Trophoblast cell (in vitro differentiated cells and primary cell): ENCODE data around the gene ZBTB24.

ENCODE experiments used
- DNase-seq, 2 donors: peaks; one replicate each; pipeline ENCODE4 v3.0.0-alpha.2; 2016
- H2AFZ ChIP-seq: 2 replicates; pipeline ENCODE4 v1.6.1; 2013; ENCODE audit warnings: low read length, moderate library complexity, mild to moderate bottlenecking; ENCODE audit not compliant: insufficient read depth, poor library complexity
- H2AK5ac ChIP-seq: 2 replicates; pipeline ENCODE4 v1.6.1; 2013; ENCODE audit warnings: mild to moderate bottlenecking, low read length
- H2BK120ac ChIP-seq: 2 replicates; pipeline ENCODE4 v1.6.1; 2013; ENCODE audit warnings: low read length, mild to moderate bottlenecking, moderate library complexity; ENCODE audit not compliant: insufficient read depth, poor library complexity
- H2BK12ac ChIP-seq: 2 replicates; pipeline ENCODE4 v1.6.1; 2013; ENCODE audit warnings: mild to moderate bottlenecking, low read length, moderate library complexity
- H2BK5ac ChIP-seq: 2 replicates; pipeline ENCODE4 v1.6.1; 2013; ENCODE audit warnings: low read length, low read depth, moderate library complexity, mild to moderate bottlenecking; ENCODE audit not compliant: poor library complexity
- H3K14ac ChIP-seq: 2 replicates; pipeline ENCODE4 v1.6.1; 2013; ENCODE audit warnings: mild to moderate bottlenecking, low read length
- H3K18ac ChIP-seq: 2 replicates; pipeline ENCODE4 v1.6.1; 2013; ENCODE audit warnings: mild to moderate bottlenecking, low read length
- H3K23ac ChIP-seq: 2 replicates; pipeline ENCODE4 v1.6.1; 2013; ENCODE audit warnings: low read length
- H3K27ac ChIP-seq: 2 replicates; pipeline ENCODE4 v1.5.1; 2013; ENCODE audit warnings: low read depth, mild to moderate bottlenecking, inconsistent platforms, low read length, moderate library complexity
- H3K27me3 ChIP-seq: 2 replicates; pipeline ENCODE4 v1.6.1; 2013; ENCODE audit warnings: inconsistent platforms, mild to moderate bottlenecking, low read length, moderate library complexity; ENCODE audit not compliant: insufficient read depth
- H3K36me3 ChIP-seq, 2 experiments: 1 replicate in 1 of 2; 2 replicates in 1 of 2; pipeline ENCODE4 v1.6.1; 2013; ENCODE audit warnings: low read length in 2 of 2, mild to moderate bottlenecking in 2 of 2, moderate library complexity in 1 of 2; ENCODE audit not compliant: insufficient read depth in 2 of 2, control insufficient read depth in 1 of 2
- H3K4ac ChIP-seq: 2 replicates; pipeline ENCODE4 v1.6.1; 2013; ENCODE audit warnings: low read depth, mild to moderate bottlenecking, low read length, moderate library complexity
- H3K4me1 ChIP-seq, 2 experiments: 1 replicate in 1 of 2; 2 replicates in 1 of 2; pipeline ENCODE4 v1.6.1; 2013; ENCODE audit warnings: low read length in 2 of 2, mild to moderate bottlenecking in 2 of 2, moderate library complexity in 1 of 2; ENCODE audit not compliant: insufficient read depth in 2 of 2, control insufficient read depth in 1 of 2
- H3K4me2 ChIP-seq: 2 replicates; pipeline ENCODE4 v1.6.1; 2013; ENCODE audit warnings: inconsistent platforms, mild to moderate bottlenecking, low read length, moderate library complexity
- H3K4me3 ChIP-seq: 2 replicates; pipeline ENCODE4 v1.5.1; 2013; ENCODE audit warnings: mild to moderate bottlenecking, low read depth, low read length, inconsistent platforms
- H3K79me1 ChIP-seq: one replicate; pipeline ENCODE4 v1.6.1; 2013; ENCODE audit warnings: low read length
- H3K79me2 ChIP-seq: 2 replicates; pipeline ENCODE4 v1.6.1; 2013; ENCODE audit warnings: low read length, mild to moderate bottlenecking; ENCODE audit not compliant: control insufficient read depth, insufficient read depth, poor library complexity
- H3K9ac ChIP-seq: 2 replicates; pipeline ENCODE4 v1.6.1; 2013; ENCODE audit warnings: mild to moderate bottlenecking, low read length
- H3K9me3 ChIP-seq: 2 replicates; pipeline ENCODE4 v1.6.1; 2013; ENCODE audit warnings: low read depth, mild to moderate bottlenecking, control low read depth, inconsistent platforms, low read length; ENCODE audit not compliant: insufficient read depth
- H4K12ac ChIP-seq: 2 replicates; pipeline ENCODE4 v1.6.1; 2013; ENCODE audit warnings: low read depth, mild to moderate bottlenecking, low read length, moderate library complexity
- H4K8ac ChIP-seq: 2 replicates; pipeline ENCODE4 v1.6.1; 2013; ENCODE audit warnings: low read depth, mild to moderate bottlenecking, low read length, moderate library complexity
- H4K91ac ChIP-seq: one replicate; pipeline ENCODE4 v1.6.1; 2013; ENCODE audit warnings: low read depth, mild to moderate bottlenecking, low read length, moderate library complexity
- WGBS: extraction: QIAGEN DNeasy Blood & Tissue Kit; methylation state at CpG from one replicate; pipeline ENCODE4 v1.1.7; 2013; ENCODE audit warnings: missing lambda C conversion rate; ENCODE audit not compliant: insufficient read length, insufficient coverage; ENCODE audit errors: extremely low coverage; 5-methylcytosine and 5-hydroxymethylcytosine counted together

The ZBTB24 gene

DNA sequence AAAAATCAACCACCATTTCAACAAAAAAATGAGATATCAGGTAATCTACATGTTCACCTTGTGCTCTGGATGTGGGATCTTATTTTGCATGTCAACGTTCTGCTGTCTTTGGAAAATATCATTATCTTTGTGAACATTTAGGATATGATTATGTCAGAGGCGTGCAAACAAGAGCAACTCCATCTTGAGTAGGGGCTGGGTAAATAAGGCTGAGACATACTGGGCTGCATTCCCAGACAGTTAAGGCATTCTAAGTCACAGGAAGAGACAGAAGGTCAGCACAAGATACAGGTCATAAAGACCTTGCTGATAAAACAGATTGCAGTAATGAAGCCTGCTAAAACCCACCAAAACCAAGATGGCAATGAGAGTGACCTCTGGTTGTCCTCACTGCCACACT is 28.8 kb upstream of the ZBTB24 start:
- Histone ChIP-seq H3K79me2 (no peaks in the 10 kb centered on the region), H3K4me3 (no peak overlapping the region), H4K12ac (no peak overlapping the region), H2BK12ac (no peak overlapping the region), H2BK5ac (no peak overlapping the region), H4K91ac (no peak overlapping the region), H3K9me3 (peaks cover 10% of the 10 kb centered on the region), H3K18ac (no peak overlapping the region), H3K79me1 (peaks cover 3% of the 10 kb centered on the region), H2AK5ac (no peak overlapping the region), H3K9ac (no peak overlapping the region), H3K27ac (no peak overlapping the region), H3K23ac (no peak overlapping the region), H3K14ac (no peak overlapping the region), H4K8ac (no peak overlapping the region), H3K4me2 (no peak overlapping the region), H3K36me3 (no peaks in the 10 kb centered on the region), H3K27me3 (no peaks in the 10 kb centered on the region), H3K4me1 (peaks cover 2 to 7% of the 10 kb centered on the region in 2 experiments), H2AFZ (no peak overlapping the region), H3K4ac (no peak overlapping the region), H2BK120ac (no peak overlapping the region)
- WGBS = no CpG with 5 or more reads among the region's 2 CpGs
- no peak for DNase-seq

DNA sequence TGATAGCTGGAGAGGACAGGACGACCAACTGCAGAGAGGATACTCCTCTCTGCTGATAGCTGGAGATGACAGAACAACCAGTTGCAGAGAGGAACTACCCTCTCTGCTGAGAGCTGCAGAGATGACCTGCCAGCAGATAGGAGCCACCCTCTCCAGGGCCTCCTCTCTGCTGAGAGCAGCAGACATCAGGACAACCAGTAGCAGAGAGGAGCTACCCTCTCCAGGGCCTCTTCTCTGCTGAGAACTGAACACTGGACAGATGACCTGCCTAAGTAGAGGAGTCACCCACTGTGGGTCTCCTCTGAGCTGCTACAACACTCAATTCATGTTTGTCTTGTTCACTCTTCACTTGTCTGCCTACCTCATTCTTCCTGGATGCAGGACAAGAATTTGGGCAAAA is 27.3 kb upstream of the ZBTB24 start:
- Histone ChIP-seq H3K23ac (no peak overlapping the region), H3K79me1 (peaks cover 3% of the 10 kb centered on the region), H3K14ac (no peak overlapping the region), H3K27me3 (no peaks in the 10 kb centered on the region), H4K91ac (no peak overlapping the region), H2BK12ac (no peak overlapping the region), H3K4me3 (no peak overlapping the region), H2BK120ac (no peak overlapping the region), H3K79me2 (no peaks in the 10 kb centered on the region), H3K36me3 (no peaks in the 10 kb centered on the region), H2AFZ (no peak overlapping the region), H3K18ac (no peak overlapping the region), H4K12ac (no peak overlapping the region), H3K9me3 (peaks cover 10% of the 10 kb centered on the region), H4K8ac (no peak overlapping the region), H3K4me2 (no peak overlapping the region), H3K4ac (no peak overlapping the region), H2BK5ac (no peak overlapping the region), H2AK5ac (no peak overlapping the region), H3K4me1 (peaks cover 2 to 7% of the 10 kb centered on the region in 2 experiments), H3K27ac (no peak overlapping the region), H3K9ac (no peak overlapping the region)
- WGBS = no CpG with 5 or more reads among the region's 1 CpG
- no peak for DNase-seq

DNA sequence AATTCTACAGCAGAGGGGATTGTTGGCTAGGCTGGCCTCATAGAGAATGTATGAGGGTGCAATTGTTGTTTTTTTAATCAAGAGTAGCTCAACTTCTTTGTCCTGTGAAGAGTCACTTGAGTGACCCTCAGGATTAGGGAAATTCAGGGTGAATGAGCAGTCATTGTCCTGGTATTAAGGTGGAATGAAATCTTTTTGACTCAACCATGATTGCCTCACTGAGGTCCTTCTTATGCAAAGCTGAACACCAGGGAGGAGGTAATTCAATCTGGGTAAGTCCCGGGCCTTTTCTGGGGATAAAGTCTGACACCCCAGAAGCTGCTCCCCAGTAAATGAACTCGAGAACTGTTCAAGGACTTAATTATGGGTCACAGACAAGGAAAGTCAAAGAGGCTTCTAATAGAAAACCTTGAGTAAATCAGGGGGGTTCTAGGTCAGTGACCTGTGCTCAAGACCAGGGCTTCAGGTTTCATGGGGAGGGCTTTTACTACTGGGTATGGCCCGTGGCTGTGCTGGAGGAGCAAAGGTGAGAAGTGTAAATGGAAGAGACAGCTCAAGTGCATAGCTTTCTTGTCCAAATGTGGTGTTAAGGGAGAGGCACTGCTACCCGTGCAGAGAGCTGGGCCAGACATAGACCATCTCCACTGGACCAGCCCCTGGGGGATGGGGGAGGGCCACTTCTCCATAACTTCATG is 25.3 kb upstream of the ZBTB24 start:
- no peak overlapping the region for H4K91ac ChIP-seq
- no peak overlapping the region for H3K4me2 ChIP-seq
- H4K12ac ChIP-seq = no peak overlapping the region
- H3K36me3 ChIP-seq = no peaks in the 10 kb centered on the region
- H2AFZ ChIP-seq = no peak overlapping the region
- H3K4ac ChIP-seq = no peak overlapping the region
- H3K4me3 ChIP-seq = no peak overlapping the region
- H3K27me3 ChIP-seq = no peaks in the 10 kb centered on the region
- no peak overlapping the region for H3K27ac ChIP-seq
- no peak overlapping the region for H3K18ac ChIP-seq
- H2BK5ac ChIP-seq = no peak overlapping the region
- no peak overlapping the region for H4K8ac ChIP-seq
- WGBS = no CpG with 5 or more reads among the region's 4 CpGs
- H3K79me1 ChIP-seq = peaks cover 3% of the 10 kb centered on the region
- H3K9me3 ChIP-seq = peaks cover 10% of the 10 kb centered on the region
- no peak overlapping the region for H2AK5ac ChIP-seq
- peaks cover 2 to 3% of the 10 kb centered on the region in 2 experiments for H3K4me1 ChIP-seq
- no peak overlapping the region for H3K23ac ChIP-seq
- no peak overlapping the region for H2BK120ac ChIP-seq
- H2BK12ac ChIP-seq = peak overlapping the region; percentile 30
- H3K79me2 ChIP-seq = no peaks in the 10 kb centered on the region
- H3K9ac ChIP-seq = no peak overlapping the region
- H3K14ac ChIP-seq = no peak overlapping the region
- DNase-seq = no peak

DNA sequence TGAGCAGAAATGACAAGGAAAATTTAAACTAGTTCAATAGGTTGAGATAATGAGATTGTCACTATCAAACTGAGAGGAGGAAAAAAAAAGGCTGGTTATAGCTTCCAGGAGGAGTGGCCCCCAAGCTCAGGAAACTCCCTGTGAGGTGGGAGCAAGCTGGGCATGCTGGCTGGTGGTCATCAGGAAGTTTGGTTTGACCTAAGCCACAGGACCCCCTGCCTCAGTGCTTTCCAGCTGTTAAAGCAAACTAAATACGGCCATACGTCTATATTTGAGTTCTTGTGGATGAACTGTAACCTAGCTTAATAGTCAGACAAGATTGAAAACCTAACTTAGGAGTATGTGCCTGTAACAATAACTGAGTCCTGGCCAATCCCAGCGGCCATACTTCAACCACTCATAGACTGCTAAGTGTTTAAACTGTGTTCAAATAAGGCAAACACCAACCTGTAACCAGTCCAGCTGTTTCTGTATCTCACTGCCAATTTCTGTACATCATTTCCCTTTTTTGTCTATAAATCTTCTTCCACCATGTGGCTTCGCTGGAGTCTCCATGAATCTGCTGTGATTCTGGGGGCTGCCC is 24.6 kb upstream of the ZBTB24 start:
- H3K27ac ChIP-seq = no peak overlapping the region
- no CpG with 5 or more reads among the region's 4 CpGs for WGBS
- H2AFZ ChIP-seq = no peak overlapping the region
- DNase-seq = no peak
- H3K9ac ChIP-seq = no peak overlapping the region
- H2BK12ac ChIP-seq = no peak overlapping the region
- H3K18ac ChIP-seq = no peak overlapping the region
- H3K27me3 ChIP-seq = no peaks in the 10 kb centered on the region
- no peak overlapping the region for H3K4me2 ChIP-seq
- H4K91ac ChIP-seq = no peak overlapping the region
- H3K4ac ChIP-seq = no peak overlapping the region
- H2BK120ac ChIP-seq = no peak overlapping the region
- no peak overlapping the region for H3K14ac ChIP-seq
- H3K4me3 ChIP-seq = no peak overlapping the region
- H3K79me2 ChIP-seq = no peaks in the 10 kb centered on the region
- H3K23ac ChIP-seq = no peak overlapping the region
- H4K8ac ChIP-seq = no peak overlapping the region
- peaks cover 3% of the 10 kb centered on the region for H3K79me1 ChIP-seq
- no peak overlapping the region for H2AK5ac ChIP-seq
- no peak overlapping the region for H2BK5ac ChIP-seq
- H4K12ac ChIP-seq = no peak overlapping the region
- H3K36me3 ChIP-seq = no peaks in the 10 kb centered on the region
- H3K9me3 ChIP-seq = peaks cover 10% of the 10 kb centered on the region
- peaks cover 2 to 3% of the 10 kb centered on the region in 2 experiments for H3K4me1 ChIP-seq
